HG02623 (cell line): ENCODE results near the gene PTH2.

ENCODE experiments used
- ATAC-seq: cut with Tn5 transposase; IDR thresholded peaks from one replicate; pipeline ENCODE4 v1.9.1; 2021; ENCODE audit warnings: moderate library complexity; ENCODE audit not compliant: unreplicated experiment

The PTH2 gene

DNA sequence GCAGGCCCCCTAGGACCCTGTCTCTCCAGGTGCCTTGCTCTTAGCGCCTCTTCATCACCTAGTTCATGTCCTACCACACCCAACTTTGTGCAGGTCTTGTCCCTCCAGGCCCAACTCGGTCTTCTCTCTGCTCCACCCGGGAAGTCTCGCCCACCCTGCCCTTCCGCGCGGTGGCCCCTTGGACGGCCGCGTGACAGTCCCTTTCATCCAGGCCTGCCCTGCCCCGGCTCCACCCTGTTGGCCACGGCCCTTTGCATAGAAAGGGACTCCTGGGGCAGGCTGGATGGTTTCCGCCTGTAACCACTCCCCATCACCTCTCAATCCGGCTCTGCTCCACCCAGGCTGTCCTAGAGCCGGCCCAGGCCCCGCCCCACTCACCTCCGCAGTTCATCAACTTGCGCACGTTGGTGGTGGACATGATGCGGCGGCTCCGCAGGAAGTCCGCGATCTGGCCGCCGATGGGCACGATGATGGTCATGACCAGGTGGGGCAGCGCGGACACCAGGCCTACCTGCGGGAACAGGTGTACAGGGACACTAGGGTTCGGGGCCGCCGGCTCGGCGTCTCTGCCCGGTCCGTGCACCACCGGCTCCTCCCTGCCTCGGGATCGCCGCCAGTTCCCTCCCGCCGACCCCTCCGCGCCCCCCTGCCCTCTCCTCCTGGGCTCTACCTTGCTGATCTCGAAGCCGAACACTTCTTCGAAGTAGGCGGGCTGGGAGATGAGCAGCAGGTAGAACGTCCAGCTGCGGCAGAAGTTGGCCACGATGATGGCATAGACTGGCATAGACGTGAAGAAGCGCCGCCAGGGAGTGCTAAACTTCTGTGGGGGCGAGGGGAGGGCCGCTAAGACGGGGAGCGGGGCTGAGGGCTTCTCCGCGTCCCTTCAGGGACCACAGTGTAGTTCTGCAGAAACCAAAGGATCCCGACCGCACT, 9.2 kb upstream of the PTH2 start:
- no peak for ATAC-seq

DNA sequence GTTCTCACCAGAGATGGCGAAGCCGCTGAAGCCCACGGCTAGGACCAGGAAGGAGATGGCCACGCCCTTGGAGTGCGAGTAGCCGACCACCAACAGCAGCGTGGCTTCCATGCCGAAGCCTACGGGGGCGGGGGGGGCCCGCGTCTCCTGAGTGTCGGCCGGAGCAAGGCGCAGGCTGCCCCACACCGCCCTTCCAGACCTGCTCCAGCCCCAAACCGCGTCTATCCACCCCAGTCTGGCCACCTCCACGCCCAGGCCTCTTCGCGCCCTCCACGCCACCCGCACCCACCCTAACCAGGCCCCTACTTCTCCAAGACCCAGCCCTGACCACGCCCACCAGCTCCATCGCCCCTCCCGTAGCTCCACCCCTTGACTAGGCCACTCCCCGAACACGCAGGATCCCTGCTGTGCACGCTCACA, 8.1 kb upstream of the PTH2 start:
- no peak for ATAC-seq

DNA sequence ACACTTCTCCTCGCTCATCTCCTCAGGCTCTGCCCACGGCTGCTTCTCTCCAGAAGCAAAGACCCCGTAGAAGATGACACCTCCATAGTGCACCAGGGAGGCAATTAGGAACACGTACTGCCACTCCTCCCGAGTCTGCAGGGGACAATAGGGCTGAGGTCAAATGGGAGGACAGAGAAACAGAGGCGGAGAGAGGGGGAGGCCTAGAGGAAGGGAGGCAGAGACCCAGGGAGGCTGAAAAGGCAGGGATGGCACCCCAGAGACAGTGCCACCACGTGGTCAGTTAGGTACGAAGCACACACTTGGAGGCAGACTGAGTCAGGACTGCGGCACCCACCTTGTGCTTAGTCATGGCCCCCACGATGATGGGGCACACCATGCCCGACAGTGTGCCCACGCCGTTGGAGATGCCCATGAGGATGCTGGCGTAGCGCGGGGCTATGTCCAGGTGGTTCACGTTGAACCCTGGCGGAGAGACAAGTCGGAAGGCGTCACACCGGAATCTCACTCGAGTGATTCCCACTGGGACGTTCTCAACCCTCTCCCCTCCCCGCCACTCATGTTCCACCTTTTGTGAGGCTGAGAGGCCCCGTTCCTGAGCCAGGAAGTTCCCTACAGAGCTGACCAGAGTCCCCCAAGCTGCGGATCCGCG, 7.6 kb upstream of the PTH2 start:
- no peak for ATAC-seq

DNA sequence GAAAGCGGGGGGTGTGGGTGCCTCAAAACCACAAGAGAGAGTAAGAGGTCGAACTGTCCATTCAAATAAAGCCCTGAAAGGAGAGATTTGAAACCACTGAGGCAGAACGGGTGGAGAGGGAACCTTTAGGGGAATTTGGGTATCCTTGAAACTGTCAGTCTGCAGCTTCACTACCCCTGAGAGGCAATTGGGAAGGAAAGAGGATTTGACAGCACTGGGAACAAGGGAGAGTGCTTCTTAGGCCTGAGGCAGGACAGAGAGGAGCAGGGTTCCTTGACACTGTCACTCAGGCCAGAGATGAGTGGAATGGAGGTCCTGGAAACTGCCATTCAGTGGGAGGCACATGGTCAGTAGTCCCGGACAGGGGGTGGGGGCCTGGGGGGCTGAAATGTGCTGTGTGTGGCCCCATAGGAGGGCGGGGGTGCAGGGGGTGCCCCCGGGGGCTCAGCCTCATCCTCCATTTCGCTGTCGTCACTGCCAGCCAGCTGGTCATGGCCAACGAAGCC, 7.0 kb upstream of the PTH2 start:
- ATAC-seq, result no peak

DNA sequence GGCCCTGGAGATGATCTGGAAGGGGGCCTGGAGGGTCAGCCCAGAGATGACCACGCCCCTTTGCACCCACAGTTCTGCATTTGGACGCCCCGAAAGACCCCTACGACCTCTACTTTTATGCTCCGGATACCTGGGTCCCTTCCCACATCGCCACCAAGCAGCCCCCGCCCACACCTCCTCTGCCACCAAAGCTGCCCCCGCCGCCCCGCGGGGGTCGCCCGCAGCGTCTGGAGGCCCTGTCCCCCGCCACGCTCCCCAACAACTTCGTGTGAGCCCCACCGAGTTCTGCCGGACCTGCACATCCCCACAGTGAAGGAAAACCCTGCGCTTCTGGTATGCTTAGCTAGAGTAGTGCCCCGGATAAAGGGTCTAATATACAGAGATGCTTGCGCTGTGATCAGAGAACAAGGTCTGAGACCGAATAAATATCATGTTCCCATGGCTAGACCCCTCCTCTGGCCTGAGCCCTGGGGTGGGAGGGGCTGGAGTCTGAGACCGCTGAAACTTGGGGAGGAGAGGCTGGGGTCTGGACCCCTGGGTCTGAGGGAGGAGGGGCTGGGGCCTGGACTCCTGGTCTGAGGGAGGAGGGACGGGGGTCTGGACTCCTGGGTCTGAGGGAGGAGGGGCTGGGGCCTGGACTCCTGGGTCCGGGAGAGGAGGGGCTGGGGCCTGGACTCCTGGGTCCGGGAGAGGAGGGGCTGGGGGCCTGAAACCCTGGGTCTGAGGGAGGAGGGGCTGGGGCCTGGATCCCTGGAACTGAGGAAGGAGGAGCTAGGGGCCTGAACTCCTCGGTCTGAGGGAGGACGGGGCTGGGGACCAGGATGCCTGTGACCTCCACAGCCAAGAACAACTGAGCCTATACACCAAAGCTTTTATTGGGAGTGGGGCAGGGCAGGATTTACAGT, 5.6 kb upstream of the PTH2 start:
- no peak for ATAC-seq

DNA sequence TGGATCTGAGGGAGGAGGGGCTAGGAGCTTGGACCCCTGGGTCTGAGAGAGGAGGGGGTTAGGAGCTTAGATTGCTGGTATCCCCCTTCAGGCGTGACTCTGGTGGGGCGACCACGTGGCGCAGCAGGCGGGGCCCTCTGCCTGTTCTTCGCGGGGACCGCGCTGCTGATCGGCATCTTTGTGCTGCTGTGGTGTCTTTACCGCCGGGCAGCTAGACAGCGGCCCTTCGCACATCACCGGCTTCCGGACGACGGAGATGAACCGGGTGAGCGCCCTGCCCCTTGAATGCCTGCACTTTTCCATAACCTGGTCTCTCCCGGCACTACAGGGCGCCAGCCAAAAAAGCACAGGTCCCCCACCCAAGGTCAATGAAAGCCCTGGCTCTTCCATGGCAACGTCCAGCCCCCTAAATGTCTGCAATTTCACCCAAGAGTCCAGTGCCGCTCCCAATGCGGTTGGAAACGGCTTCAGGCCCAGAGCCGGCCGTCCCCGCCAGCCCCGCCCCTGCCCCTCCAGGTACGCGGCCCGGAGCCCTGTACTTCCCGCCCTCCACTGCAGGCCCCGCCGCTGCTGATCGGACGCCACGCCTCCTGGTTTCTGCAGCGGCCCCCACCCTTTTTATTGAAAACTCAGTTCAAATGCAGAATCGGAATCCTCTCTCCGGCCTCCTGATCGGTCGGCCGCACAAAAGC, 4.8 kb upstream of the PTH2 start:
- no peak for ATAC-seq

DNA sequence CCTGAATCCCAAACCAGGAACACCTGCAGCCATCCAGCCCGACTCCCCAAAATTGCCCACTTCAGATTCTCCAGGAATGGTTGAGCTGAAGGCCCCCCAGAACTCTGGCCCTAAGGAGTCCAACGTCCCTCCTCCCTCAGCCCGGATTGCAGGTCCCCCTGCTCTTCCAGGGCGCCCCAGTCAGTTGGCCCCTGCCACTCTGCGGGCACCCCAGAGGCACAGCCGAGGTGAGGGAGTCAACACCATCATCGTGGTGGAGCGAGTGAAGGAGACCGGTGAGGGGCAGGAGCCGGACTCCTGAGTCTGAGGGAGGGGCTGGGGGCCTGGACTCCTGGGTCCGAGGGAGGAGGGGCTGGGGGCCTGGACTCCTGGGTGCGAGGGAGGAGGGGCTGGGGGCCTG, 4.1 kb upstream of the PTH2 start:
- no peak for ATAC-seq

DNA sequence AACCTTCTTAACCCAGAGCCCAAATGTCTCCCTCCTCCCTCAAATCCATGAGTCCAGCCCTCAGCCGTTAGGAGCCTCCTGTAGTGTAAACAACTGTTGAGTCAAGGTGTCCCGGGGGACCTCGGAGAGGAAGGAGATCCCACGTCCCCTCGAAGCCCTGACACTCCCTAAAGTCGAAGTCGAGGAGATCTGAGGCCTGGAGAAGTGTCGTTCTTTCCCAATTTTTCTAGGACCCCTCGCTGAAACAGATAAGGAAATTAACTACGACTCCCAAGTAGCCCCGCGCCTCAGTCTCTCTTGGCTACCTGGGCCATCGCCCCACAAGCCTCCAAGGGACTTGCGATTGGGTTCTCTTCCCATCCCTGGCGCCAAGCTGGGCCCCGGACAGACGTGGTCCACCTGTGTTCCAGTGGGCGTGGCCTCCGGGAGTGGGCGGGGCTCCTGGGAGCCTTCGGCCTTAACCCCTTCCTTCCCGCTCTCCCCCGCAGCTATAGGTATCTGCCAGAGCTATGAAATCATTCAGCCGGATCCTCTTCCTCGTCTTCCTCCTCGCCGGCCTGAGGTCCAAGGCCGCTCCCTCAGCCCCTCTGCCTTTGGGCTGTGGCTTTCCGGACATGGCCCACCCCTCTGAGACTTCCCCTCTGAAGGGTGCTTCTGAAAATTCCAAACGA, 2.8 kb upstream of the PTH2 start:
- ATAC-seq, result no peak

DNA sequence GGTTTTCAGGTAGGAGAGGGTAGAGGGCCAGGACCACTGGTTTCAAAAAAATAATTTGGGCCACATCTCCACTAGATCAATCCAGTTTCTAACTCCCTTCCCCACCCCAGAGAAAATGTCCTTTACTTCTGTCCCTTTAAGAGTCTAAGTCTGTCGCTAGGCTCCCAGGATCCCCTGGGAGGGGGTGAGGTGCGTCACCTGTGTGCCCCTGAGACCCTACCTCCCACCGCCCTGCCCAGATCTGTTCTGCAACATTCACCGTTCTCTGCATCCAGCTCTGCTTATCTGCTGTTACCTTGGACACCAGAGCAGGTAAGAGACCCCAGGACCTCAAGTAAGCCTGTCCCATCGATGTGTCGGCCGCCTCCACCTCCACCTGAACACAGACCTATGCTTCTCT, 1.9 kb upstream of the PTH2 start, which contains the start of gene GFY:
TSS of gene GFY (plus strand) at position 211 of the 400 bp plus-strand sequence. CDS start 1,043 bp downstream, outside the sequence.
- no peak for ATAC-seq

DNA sequence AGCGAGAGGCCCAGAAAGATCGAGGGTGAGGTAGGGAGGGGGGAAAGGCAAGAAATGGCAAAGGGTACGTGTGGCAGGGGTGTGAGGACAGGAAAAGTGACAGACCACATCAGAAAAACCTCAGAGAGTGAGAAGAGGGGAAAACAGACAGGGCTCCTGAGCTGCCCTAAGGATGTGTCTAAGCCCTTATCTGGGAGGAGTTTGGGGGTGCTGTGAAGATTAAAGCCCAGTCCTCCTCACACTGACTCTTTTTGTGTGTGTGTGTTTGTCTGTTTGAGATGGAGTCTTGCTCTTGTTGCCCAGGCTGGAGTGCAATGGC, 703 bp upstream of the PTH2 start:
- no peak for ATAC-seq

DNA sequence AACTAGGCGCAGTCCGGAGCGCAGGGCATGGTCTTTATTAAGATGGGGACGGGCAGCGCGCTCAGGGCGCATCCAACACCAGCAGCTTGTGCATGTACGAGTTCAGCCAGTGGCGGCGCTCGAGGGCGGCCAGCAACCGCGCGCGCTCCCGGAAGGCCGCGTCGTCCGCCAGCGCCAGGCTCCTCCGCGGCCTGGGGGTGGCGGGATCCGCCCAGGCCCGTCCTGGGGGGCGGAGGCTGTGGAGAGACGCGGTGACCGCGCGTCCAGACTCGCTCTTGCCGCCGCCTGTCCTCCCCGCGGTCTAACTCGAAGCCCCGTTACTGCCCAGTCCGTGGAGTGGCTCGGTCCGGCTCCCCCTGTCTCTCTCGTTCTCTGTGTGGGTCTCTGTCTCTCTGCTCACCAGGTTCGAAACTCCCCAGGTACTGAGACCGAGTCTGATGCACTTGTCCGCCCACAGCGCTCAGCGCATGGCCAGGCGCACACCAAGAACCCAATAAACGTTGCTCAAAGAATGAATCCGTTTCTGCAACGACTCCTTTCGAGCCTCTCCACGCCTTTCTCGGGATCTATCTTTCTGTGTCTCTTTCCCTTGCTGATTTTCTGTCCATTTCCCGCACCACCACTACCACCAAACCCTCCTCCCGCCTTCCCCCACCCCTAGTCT, 702 bp downstream of the PTH2 start:
- no peak for ATAC-seq

DNA sequence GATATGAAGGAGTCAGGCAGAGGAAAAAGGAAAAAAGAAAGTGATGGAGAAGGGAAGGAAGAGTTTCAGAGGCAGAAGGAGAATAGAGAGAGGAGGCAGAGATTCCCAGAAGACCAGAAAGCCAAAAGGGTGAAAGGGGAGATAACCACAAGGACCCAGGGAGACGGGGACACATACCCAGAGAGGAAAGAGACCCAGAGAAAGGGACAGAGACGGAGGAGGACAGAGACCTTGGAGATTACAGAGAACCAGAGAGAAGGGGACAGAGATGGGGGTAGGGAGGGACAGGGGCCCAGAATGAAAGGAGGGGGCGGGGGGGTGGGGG, 1.4 kb downstream of the PTH2 start:
- no peak for ATAC-seq

DNA sequence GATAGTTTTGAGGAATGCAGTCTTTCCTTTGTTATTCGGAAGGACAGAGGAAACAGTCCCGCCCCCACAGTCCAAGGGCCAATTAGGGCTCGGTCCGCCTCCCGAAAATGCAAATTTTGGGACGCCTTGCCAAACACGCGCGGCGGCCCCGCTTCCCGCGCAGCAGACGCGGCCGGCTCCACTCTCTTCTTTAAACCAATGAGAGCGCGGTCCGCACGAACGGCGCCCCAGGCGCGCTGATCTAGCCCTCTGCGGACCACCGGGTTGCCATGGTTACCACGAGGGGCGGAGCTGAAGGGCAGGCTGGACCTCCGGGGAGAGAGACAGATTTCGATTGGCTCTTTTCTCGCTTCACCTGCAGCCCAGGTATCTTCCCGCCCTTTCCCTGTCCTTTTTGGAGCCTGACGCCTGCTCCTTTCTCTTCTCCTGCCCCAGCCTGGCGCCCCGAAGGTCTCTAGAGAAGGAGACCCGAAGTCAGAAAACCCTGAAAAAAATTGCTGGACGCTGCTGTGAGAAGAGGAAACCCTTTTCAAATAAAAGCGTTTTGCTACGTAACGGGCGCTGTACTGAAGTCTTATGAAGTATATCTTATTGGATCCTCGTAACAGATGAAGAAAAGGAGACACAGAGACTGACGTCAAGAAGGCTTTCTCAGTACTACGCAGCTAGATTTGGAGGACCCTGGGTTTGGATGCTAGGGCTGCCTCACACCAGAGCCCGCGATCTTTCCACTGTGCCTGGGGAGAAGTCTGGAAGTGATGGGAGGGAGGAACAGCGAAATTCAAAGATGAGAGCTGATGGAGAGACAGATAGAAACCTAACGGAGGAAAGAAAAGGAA, 2.0 kb downstream of the PTH2 start:
- no peak for ATAC-seq

DNA sequence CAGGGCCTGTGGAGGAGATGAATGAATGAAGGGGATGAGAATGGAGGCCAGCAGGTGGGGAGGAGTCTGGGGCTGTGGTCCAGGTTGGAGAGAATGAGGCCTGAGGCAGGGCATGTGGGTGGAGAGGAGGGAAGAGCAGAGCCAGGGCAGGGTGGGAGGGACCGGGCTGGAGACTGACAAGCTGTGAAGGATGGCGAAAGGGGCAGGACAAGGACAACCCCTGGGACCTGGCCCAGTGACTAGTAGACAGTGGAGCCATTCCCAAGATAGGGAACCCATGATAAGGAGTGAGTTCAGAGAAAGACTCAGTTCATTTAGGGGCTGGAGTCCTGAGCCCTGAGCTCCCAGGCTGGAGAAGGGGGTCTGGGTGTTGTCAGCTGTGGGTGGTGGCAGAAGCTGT, 3.0 kb downstream of the PTH2 start:
- no peak for ATAC-seq

DNA sequence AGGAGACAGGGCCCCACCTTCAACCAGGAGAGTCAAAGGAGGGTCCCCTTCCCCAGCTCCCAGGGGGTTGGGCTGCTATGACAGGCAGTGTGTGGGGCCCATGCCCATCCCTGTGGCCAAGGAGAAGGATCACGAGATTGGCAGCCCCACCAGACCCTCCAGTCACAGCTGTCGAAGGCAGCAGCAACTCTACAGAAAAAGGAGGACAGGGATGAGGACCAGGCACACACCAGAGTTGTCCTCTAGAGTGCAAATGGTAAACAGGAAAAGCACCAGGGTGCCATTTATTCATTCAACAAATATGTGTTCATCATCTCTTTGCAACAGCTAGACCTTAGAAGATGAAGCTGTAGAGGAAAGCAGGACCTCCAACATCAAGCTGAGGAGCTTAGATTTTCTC, 4.1 kb downstream of the PTH2 start:
- no peak for ATAC-seq

DNA sequence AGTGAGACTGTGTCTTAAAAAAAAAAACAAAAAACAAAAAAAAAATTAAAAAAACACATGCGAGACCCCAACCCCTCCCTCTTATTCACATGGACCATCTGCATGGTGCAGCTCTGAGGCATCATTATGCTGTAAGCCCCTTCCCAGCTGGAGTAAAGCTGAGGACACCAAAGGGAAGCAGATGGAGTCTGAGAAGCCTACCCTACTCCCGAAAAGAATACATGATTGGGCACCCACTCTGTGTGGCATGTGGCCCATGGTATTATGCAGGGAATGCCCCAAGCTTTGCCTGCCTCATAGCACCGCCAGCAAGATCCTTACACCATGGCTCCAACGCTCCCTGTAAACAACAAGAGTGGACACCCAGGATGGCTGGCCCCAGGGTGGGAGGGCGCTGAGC, 4.7 kb downstream of the PTH2 start:
- ATAC-seq, result no peak

DNA sequence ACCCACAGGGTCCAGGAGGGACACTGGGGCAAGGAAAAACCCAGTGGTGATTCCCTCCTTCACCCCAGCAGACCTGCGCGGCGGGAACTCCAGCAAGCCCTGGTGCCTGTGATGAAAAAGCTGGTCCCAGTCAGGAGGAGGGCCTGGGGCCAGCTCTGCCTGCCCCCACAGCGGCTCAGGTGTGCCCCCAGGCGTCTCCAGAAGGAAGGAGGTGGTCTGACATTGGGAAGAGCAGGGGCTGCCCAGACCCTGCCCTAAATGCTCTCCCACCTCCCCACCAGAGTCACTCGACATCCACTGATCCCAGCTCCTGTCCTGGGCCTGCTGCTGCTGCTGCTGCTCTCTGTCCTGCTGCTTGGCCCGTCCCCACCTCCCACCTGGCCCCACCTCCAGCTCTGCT, 6.2 kb downstream of the PTH2 start:
- ATAC-seq, result no peak

DNA sequence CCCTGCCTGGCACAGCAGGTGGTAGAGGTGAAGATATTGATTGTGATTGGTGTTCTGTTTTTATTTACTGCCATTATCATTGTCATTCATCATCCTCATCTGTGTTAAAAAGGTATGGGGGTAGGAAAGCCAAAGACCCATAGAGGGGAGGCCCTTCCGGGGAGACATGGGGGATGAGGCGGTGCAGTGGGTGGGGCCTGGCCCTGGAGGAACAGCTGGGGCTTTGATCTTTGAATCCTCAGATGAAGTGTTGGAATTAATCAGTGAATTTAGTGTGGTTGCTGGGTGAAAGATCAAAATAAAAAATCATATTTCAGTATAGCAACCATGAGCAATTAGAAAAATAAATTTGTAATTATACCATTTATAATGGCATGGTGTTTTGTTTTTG, 7.4 kb downstream of the PTH2 start:
- no peak for ATAC-seq
